ENCODE measurements around the gene ATR. TPM values are rescaled to one million over a fixed set of nuclear protein-coding genes. Genes with fewer than 3 reads are reported as not detected.

ATR gene
- total RNA-seq, 1 donor from 2014 or later, result 26.9 TPM

- H3K4me2 ChIP-seq (ENCODE audit: low read length), result no peak overlapping the region
- no peaks in the 10 kb centered on the region for H3K4me1 Mint-ChIP-seq (ENCODE audit: low read depth, unreplicated experiment)
- no peak overlapping the region for H3K4me3 ChIP-seq (ENCODE audit: insufficient read depth, low read depth, low read length)
- no peaks in the 10 kb centered on the region for H3K4me1 ChIP-seq (ENCODE audit: insufficient read depth, low read length)
- H3K9me3 Mint-ChIP-seq (ENCODE audit: unreplicated experiment), result no peaks in the 10 kb centered on the region
- DNase-seq (ENCODE audit: low read depth) (no peak), FAIRE-seq (no peak)
- no peaks in the 10 kb centered on the region for H3K27me3 Mint-ChIP-seq (ENCODE audit: low read depth, unreplicated experiment)
- H3K79me2 ChIP-seq (ENCODE audit: insufficient read depth, low read length), result no peaks in the 10 kb centered on the region
- no peak for TF ChIP-seq CTCF (IDR thresholded peaks at IDR 0.05; ENCODE audit: insufficient read depth, low read depth, low read length)
- no peak for TF ChIP-seq EZH2 (IDR thresholded peaks at IDR 0.05; ENCODE audit: insufficient read depth, low read length)
- no peak overlapping the region for H3K27ac Mint-ChIP-seq (ENCODE audit: unreplicated experiment)
- peaks cover 14% of the 10 kb centered on the region for H3K36me3 ChIP-seq (ENCODE audit: insufficient read depth, low read length)
- no peaks in the 10 kb centered on the region for H4K20me1 ChIP-seq (ENCODE audit: insufficient read depth, low read length)
- no peaks in the 10 kb centered on the region for H3K27me3 ChIP-seq (ENCODE audit: insufficient read depth, low read length)
- H3K9me3 ChIP-seq (ENCODE audit: insufficient read depth, low read depth, low read length), result no peaks in the 10 kb centered on the region
- H3K27ac ChIP-seq (ENCODE audit: low read depth, low read length), result no peak overlapping the region
- H3K36me3 Mint-ChIP-seq (ENCODE audit: low read depth, unreplicated experiment), result peaks cover 6% of the 10 kb centered on the region
- H3K4me3 Mint-ChIP-seq (ENCODE audit: unreplicated experiment), result no peak overlapping the region
- H2AFZ ChIP-seq (ENCODE audit: low read depth, low read length), result no peak overlapping the region
- H3K9ac ChIP-seq (ENCODE audit: low read length), result no peak overlapping the region
These were observed 88.8 kb downstream of the ATR start for GRCh38 chr3:142489572-142490323.

GRCh38 chr3:142484912-142485435 is 93.6 kb downstream of the ATR start:
- Histone ChIP-seq H3K4me3 (ENCODE audit: insufficient read depth, low read depth, low read length) (no peak overlapping the region), H3K4me1 (ENCODE audit: insufficient read depth, low read length) (no peaks in the 10 kb centered on the region), H3K9ac (ENCODE audit: low read length) (no peak overlapping the region), H3K27me3 (ENCODE audit: insufficient read depth, low read length) (no peaks in the 10 kb centered on the region), H4K20me1 (ENCODE audit: insufficient read depth, low read length) (no peaks in the 10 kb centered on the region), H3K36me3 (ENCODE audit: insufficient read depth, low read length) (peaks cover 19% of the 10 kb centered on the region), H3K79me2 (ENCODE audit: insufficient read depth, low read length) (no peaks in the 10 kb centered on the region), H3K27ac (ENCODE audit: low read depth, low read length) (no peak overlapping the region), H3K9me3 (ENCODE audit: insufficient read depth, low read depth, low read length) (peaks cover 7% of the 10 kb centered on the region), H3K4me2 (ENCODE audit: low read length) (no peak overlapping the region), H2AFZ (ENCODE audit: low read depth, low read length) (no peak overlapping the region)
- FAIRE-seq, result no peak
- H3K4me1 Mint-ChIP-seq (ENCODE audit: low read depth, unreplicated experiment), result no peaks in the 10 kb centered on the region
- TF ChIP-seq EZH2 (IDR thresholded peaks at IDR 0.05; ENCODE audit: insufficient read depth, low read length) (no peak), CTCF (IDR thresholded peaks at IDR 0.05; ENCODE audit: insufficient read depth, low read depth, low read length) (no peak)
- H3K36me3 Mint-ChIP-seq (ENCODE audit: low read depth, unreplicated experiment), result peaks cover 29% of the 10 kb centered on the region
- no peak overlapping the region for H3K27ac Mint-ChIP-seq (ENCODE audit: unreplicated experiment)
- H3K27me3 Mint-ChIP-seq (ENCODE audit: low read depth, unreplicated experiment), result no peaks in the 10 kb centered on the region
- peaks cover 15% of the 10 kb centered on the region for H3K9me3 Mint-ChIP-seq (ENCODE audit: unreplicated experiment)
- no peak for DNase-seq (ENCODE audit: low read depth)
- no peak overlapping the region for H3K4me3 Mint-ChIP-seq (ENCODE audit: unreplicated experiment)

- Histone ChIP-seq H3K4me1 (ENCODE audit: insufficient read depth, low read length) (no peaks in the 10 kb centered on the region), H3K36me3 (ENCODE audit: insufficient read depth, low read length) (peaks cover 12% of the 10 kb centered on the region), H3K27me3 (ENCODE audit: insufficient read depth, low read length) (no peaks in the 10 kb centered on the region), H3K27ac (ENCODE audit: low read depth, low read length) (no peak overlapping the region), H2AFZ (ENCODE audit: low read depth, low read length) (no peak overlapping the region), H3K9ac (ENCODE audit: low read length) (no peak overlapping the region), H3K79me2 (ENCODE audit: insufficient read depth, low read length) (no peaks in the 10 kb centered on the region), H3K4me3 (ENCODE audit: insufficient read depth, low read depth, low read length) (no peak overlapping the region), H3K4me2 (ENCODE audit: low read length) (no peak overlapping the region), H3K9me3 (ENCODE audit: insufficient read depth, low read depth, low read length) (peaks cover 7% of the 10 kb centered on the region), H4K20me1 (ENCODE audit: insufficient read depth, low read length) (no peaks in the 10 kb centered on the region)
- Mint-ChIP-seq H3K27me3 (ENCODE audit: low read depth, unreplicated experiment) (no peaks in the 10 kb centered on the region), H3K36me3 (ENCODE audit: low read depth, unreplicated experiment) (peaks cover 42% of the 10 kb centered on the region), H3K27ac (ENCODE audit: unreplicated experiment) (no peak overlapping the region), H3K4me3 (ENCODE audit: unreplicated experiment) (no peak overlapping the region), H3K9me3 (ENCODE audit: unreplicated experiment) (peaks cover 29% of the 10 kb centered on the region), H3K4me1 (ENCODE audit: low read depth, unreplicated experiment) (no peaks in the 10 kb centered on the region)
- TF ChIP-seq EZH2 (IDR thresholded peaks at IDR 0.05; ENCODE audit: insufficient read depth, low read length) (no peak), CTCF (IDR thresholded peaks at IDR 0.05; ENCODE audit: insufficient read depth, low read depth, low read length) (no peak)
- no peak for FAIRE-seq
- no peak for DNase-seq (ENCODE audit: low read depth)
These were observed 97.3 kb downstream of the ATR start for GRCh38 chr3:142481196-142481595.

All from astrocyte (in vitro differentiated cells and primary cell).